Measurements from ENCODE around the gene EPM2A. TPM values are rescaled to one million over a fixed set of nuclear protein-coding genes. Genes with fewer than 3 reads are reported as not detected.

EPM2A gene
- polyA plus RNA-seq, 3 donors, result 1.7 to 7.9 (median 5.4) TPM

DNA sequence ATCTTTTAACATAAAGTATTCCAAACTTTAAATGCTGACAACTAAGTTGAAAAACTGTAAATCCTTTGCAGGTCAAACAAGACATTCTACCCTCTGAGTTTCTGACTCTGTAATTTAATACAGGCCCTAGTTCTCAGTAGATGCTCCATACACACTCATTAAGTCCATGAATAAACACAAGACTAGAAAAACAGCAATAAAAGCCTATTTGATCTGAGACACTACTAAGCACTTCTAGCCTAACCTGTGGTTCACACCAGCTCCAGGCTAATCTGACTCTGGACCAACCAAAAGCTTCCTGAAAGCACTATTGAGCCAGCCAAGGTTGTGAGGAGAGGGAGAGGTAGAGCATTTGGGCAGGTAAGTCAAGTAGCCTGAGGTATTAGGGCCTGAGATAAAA is 103.9 kb downstream of the EPM2A start:
- no peak overlapping the region for H3K27ac ChIP-seq (ENCODE audit: low read depth, low read length)

DNA sequence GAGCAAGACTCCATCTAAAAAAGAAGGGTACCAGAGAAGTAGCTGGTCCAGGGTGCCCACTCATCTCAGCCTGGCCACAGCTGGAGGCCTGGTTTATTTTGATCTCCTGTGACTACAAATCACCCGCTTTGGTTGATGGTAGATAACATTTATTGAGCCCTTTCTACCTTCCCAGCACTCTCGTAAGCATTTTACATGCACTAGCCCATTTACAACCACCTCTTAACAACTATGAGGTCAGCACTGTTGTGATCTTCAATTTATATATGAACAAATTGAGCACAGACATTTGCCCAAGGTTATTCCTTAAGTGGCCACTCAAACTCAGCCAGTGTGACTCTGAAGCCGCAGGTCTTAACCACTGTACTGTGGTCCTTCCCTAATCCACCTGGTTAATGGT is 104.7 kb downstream of the EPM2A start:
- WGBS, 3 donors, result 98 to 100% (median 99%) methylated on average over 3 of the region's 3 CpGs

DNA sequence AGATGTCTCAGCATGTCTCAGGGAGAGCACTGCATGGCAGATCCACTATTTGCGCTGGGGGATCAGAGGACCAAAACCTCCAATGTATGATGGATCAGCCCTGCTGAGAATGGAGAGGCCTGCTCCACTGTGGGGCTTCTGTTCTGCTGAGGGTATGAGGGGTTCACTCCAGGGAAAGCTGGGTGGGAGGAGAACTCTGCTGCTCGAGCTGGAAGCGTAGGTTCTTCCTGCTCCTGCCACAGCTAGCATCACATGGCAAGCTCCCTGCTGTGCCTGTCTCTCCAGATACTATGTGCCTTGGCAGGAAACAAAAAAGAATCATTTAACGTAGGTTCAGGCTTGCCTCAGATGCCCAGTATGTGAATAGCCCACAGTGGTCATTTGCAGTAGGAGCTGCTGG is 105.8 kb downstream of the EPM2A start:
- WGBS, 3 donors, result 89 to 96% (median 91%) methylated on average over 4 of the region's 4 CpGs

More for the DNA sequence above, 104.7 kb downstream of the EPM2A start:
- H3K27ac ChIP-seq (ENCODE audit: low read depth, low read length), result no peak overlapping the region

DNA sequence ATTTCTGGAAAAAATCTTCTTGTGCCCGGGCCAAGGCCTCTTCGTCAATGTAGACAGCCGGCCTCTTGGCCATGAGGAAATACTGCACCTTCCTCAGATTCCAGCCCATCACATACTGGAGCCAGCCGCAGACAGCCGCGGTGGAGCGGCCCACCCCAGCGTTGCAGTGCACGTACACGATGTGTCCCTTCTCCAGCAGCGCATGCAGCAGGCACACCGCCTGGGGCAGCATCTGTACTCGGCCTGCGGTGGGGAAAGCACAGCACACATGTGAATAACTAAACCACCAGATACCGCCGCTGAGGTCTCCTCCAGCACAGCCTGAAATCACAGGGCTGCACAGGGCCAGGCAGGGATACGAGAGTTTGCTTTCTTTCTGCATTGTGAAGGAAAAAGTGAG is 107.9 kb downstream of the EPM2A start:
- 97% methylated on average over 17 of the region's 17 CpGs for WGBS, 3 donors
- H3K27ac ChIP-seq (ENCODE audit: low read depth, low read length), result no peak overlapping the region

More for the DNA sequence above, 105.8 kb downstream of the EPM2A start:
- H3K27ac ChIP-seq (ENCODE audit: low read depth, low read length), result no peak overlapping the region

DNA sequence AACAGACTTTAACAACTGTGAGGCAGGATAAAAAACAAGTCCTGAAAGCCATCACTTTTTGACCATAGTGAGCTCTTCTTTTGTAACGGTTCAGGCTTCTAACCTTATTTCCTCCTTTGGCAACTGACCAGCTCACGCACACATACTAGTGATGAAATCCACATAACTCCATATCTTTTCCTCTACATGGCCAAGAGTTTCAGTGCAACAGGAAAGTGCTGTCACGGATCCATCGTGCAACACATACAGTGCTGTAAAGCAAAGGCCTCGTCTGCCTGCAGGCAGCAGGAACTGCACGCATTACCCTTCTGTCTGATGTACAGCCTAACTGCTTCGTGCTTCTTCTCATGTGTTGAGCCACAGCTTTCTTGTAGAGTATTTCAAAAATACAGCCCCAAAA is 108.5 kb downstream of the EPM2A start:
- H3K27ac ChIP-seq (ENCODE audit: low read depth, low read length), result no peak overlapping the region
- 49 to 86% (median 50%) methylated on average over 7 of the region's 7 CpGs for whole genome bisulfite sequencing, 3 donors

DNA sequence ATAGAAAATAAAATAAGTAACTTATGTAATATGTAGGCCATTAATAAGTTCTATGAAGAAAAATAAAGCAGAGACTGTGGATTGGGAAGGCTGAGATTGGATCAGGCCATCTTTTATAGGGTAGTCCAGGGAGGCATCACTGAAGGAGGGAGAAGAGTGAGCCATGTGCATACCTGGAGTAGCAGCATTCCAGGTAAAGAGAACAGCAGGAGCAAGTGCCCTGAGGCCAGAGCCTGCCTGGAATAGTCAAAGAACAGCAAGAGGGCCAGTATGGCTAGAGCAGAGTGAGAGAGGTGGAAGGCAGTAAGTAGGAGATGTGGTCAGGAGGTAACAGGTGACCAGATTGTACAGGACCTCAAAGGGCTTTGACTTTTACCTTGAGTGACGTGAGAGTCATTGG is 112.1 kb downstream of the EPM2A start:
- WGBS, 3 donors, result 94 to 100% (median 96%) methylated on average over 1 of the region's 1 CpG
- no peak overlapping the region for H3K27ac ChIP-seq (ENCODE audit: low read depth, low read length)

DNA sequence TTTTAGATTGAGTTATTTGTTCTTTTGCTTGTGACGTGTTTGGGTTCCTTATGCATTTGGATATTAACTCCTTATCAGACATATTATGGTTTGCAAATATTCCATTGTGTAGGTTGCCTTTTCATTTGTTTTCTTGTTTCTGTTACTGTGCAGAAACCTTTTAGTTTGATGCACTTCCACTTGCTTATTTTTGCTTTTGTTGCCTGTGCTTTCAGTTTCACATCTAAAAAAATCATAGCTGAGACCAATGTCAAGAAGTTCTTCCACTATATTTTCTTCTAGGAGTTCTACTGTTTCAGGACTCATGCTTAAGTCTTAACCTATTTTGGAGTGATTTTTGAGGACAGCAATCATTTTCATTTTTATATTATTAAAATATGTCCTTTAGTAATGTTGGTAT is 113.5 kb downstream of the EPM2A start:
- WGBS, 3 donors, result 48 to 84% (median 77%) methylated on average over 1 of the region's 1 CpG
- H3K27ac ChIP-seq (ENCODE audit: low read depth, low read length), result no peak overlapping the region

DNA sequence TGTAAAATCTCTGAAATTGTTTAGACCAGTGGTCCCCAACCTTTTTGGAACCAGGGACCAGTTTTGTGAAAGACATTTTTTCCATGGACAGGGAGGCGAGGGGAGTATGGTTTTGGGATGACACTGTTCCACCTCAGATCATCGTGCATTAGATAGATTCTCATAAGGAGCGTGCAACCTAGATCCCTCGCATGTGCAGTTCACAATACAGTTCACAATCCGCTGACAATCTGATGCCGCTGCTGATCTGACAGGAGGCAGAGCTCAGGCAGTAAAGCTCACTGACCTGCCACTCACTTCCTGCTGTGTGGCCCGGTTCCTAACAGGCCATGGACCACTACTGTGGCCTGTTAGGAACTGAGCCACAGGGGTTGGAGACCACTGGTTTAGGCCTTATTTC is 115.2 kb downstream of the EPM2A start:
- no peak overlapping the region for H3K27ac ChIP-seq (ENCODE audit: low read depth, low read length)
- 85 to 89% (median 89%) methylated on average over 7 of the region's 7 CpGs for WGBS, 3 donors

DNA sequence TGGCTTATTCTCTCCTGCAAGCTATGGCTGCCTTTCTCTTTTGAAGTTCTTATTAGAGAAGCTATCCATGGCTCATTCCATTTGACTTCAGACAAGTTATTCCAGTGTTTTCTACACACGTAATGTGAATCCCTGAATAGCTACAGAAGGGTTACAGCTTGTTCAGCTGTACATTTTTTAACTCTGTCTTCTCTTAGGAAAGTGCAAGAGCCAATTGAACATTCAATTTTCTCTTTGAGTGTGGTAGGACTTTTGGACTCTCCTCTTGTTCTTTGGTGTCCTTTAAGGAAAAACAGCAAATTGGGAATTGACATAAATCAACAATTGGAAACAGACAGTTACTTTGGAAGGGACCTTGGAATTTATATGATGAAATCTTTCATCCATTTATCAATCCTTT is 125.8 kb downstream of the EPM2A start:
- H3K27ac ChIP-seq (ENCODE audit: low read depth, low read length), result no peak overlapping the region
- WGBS, 3 donors, result 47 to 70% (median 69%) methylated on average over 1 of the region's 1 CpG

DNA sequence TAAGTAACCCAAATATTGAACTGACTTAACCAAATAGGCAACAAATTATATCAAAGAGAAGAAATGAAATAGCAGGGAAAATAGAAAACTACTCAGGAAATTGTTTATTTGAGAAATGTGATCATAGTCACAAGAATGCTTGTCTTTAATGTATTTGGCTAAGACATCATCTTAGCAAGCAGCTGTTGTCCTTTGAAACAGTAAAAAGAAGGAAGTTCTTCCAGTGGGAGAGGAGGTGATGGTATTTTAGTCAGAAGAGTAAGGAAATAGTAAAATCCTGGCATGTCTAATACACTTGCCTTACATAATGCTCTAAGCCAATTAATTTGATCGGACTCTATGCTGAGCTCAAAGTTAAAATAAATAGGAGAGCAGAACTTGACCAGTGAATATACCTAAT is 126.5 kb downstream of the EPM2A start:
- WGBS, 3 donors, result 71 to 87% (median 76%) methylated on average over 1 of the region's 1 CpG
- no peak overlapping the region for H3K27ac ChIP-seq (ENCODE audit: low read depth, low read length)

DNA sequence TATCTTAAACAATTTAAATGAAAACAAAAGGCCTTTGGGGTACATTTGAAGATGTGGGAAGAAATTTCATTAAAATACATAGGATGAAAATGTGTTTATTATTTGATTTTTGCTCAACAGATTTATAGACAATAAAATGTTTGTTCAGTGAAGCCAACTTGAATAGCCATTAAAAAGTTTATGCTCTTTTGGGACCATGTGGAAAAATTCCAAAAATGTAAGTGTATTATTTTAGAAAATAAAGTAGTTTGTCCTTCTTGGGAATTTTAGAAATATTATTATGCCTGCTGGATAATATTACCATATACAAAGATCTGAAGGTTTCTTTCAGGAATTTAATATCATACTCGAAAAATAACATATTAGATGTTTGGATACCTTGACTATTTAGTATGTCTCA is 131.3 kb downstream of the EPM2A start:
- no peak overlapping the region for H3K27ac ChIP-seq (ENCODE audit: low read depth, low read length)
- WGBS, 3 donors, result 83 to 84% (median 84%) methylated on average over 1 of the region's 1 CpG

DNA sequence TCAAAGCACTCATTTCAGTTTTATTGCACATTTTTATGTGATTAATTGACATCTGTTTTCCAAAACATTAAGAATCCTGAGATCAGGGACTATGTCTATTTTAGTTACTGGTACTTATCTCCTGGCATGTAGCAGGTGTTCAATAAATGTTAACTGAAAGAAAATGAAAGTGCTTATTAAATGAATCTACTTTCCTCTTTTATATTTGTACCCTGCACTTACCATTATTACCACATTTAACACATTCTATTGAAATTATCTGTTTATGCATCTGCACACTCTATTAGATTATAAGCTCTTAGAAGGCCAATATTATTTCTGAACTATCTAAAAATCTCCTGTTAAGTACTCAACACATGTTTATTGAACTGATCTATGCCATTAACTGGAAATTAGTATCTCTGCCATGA is 131.9 kb downstream of the EPM2A start:
- no peak overlapping the region for H3K27ac ChIP-seq (ENCODE audit: low read depth, low read length)

DNA sequence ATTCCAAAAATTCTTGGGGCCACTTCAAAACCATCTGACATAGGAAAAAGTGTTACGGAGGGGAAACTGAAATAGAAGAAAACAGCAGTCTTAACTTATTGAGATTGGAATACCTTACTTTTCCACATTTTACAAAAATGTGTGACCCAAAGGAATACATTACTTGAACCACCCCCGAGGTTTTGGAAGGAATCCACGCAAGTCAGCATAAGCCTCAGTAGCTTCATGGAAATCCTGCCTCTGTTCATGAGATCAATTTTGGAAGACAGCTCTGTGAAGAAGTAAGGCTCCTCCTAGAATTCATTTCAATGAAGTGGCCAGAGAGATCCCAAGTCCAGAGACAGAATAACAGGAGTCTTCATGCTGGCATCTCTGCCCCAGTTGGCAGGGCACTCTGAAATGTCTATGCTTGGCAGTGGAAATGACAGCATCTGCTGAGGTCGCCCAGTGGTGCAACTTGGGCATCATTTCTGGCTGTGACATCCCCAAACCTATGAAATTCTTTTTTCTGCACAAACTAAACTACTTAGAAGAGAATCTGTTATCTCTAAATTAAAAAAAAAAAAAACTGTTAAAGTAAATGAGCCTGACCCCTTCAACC is 132.5 kb downstream of the EPM2A start:
- no peak overlapping the region for H3K27ac ChIP-seq (ENCODE audit: low read depth, low read length)
- WGBS, 3 donors, result 68 to 86% (median 75%) methylated on average over 4 of the region's 4 CpGs

DNA sequence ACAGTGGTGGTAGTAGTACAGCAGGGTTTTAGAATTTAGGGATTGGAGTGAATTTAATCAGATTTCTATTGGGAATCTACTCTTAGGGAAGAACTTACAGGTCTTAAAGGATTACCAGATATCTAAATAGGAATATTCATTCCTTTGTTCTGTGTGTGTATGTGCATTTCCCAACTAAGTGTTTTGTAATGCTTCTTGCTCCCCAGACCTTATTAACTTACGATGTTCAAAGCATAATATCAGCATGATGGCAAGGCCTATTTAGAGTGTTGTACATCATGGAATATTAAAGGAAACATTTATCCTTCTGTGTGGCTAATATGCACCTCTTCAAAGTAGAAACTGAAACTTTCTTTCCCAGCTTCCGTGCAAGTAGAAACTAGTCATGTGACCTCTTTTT is 133.9 kb downstream of the EPM2A start:
- H3K27ac ChIP-seq (ENCODE audit: low read depth, low read length), result no peak overlapping the region
- WGBS, 3 donors, result 85 to 92% (median 90%) methylated on average over 2 of the region's 2 CpGs

DNA sequence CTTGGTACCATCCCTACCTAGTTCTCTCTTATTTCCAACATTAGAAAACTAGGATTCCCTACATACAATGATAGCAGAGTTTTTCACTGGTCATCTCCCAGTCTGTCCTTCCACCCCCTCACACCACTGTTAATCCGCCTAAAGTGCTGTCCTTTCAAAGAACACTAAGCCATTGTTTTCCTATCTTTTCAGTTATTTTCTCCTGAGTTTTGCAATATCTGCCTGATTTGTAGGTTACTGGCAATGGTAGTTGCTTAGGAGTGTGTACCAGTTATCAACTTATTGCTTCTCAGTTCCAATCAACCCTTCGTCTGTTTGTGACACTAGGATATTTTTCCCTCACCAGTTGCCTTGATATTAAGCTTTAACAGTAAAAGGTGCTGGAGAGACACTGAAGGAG is 135.0 kb downstream of the EPM2A start:
- WGBS, 3 donors, result 62 to 95% (median 91%) methylated on average over 2 of the region's 2 CpGs
- H3K27ac ChIP-seq (ENCODE audit: low read depth, low read length), result no peak overlapping the region

DNA sequence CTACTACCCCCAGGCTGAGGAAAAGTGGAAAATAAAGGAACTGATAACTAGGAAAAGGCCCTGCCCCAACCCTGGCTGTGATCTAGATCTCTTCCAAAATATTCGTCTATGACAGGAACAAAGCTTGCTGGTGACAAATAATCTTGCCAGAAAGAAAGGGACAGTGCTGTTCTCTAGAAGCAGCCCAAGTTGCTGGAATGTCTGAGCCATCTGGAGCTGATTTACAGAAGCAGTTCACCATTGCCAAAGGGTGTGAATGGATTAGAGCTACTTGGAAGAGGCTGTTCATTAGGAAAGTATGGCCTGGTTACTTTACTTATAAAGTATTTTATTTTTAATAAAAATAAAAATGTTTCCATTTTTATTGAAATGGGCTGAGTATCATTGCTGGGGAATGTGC is 146.3 kb downstream of the EPM2A start:
- H3K27ac ChIP-seq (ENCODE audit: low read depth, low read length), result no peak overlapping the region
- WGBS, 3 donors, result 25 to 51% (median 44%) methylated on average over 1 of the region's 1 CpG

DNA sequence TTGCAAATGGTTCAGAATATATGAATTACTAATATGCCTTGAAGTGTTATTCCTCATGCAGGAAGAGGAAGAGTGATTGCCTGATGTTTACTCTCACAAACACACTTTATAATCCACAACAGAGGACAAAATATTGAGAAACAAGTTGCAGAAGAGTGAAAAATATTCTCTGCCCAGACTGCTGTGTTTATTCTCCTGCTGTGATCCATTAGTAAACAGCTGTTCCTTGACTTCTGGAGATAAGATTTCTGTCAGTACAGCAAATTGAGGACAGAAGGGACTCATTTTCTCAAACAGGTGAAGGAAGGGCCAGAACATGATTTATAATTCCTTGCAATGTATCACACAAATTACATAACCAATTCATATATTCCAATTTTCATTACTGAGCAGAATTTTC is 148.0 kb downstream of the EPM2A start:
- H3K27ac ChIP-seq (ENCODE audit: low read depth, low read length), result no peak overlapping the region

DNA sequence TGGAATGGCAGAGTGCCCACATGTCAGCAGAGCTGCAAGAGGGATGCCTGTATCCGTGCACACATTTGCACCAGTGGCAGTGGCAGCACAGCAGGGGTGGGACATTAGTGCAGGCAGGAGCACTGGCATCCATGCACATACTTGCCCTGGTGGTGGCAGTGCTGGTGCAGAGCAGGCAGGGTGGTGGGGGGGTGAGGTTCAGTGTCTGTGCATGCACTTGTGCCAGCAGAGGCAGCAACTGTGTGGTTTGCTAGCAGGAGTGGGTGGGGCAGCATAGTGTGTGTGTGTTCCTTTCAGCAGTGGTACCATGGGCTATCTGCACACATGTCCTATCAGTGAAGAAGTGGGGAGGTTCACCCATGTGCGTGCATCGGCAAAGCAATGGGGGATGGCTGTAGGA is 151.6 kb downstream of the EPM2A start:
- 57 to 97% (median 58%) methylated on average over 3 of the region's 3 CpGs for WGBS, 3 donors
- H3K27ac ChIP-seq (ENCODE audit: low read depth, low read length), result no peak overlapping the region
